Measurements from ENCODE around the gene OSBPL10. TPM values are rescaled to one million over a fixed set of nuclear protein-coding genes. Genes with fewer than 3 reads are reported as not detected.

Gene OSBPL10
- total and polyA plus RNA-seq, 2 of the 4 experiments (the other 2 are of a cell fraction) = 9.5 to 10.1 TPM

GRCh38 chr3:31692751-31693150, 288.3 kb downstream of the OSBPL10 start:
- no peak overlapping the region for H2AK9ac ChIP-seq (replicated peaks; ENCODE audit: low read depth, low read length, poor library complexity)
- no peak overlapping the region for H3K4ac ChIP-seq (ENCODE audit: low read depth, low read length)
- DNase-seq = no peak
- no peak overlapping the region for H3K18ac ChIP-seq (ENCODE audit: low read depth, low read length)
- no peak overlapping the region for H2BK20ac ChIP-seq (ENCODE audit: low read depth, low read length)
- H2BK15ac ChIP-seq (ENCODE audit: low read depth, low read length) = no peak overlapping the region
- no peak overlapping the region for H4K8ac ChIP-seq (ENCODE audit: low read depth in 2 of 2, low read length in 2 of 2)
- no peaks in the 10 kb centered on the region for H3K9me3 ChIP-seq (ENCODE audit: control insufficient read depth, insufficient read depth, low read length)
- no peaks in the 10 kb centered on the region for H3K79me1 ChIP-seq (ENCODE audit: low read depth in 1 of 2, low read length in 2 of 2)
- H3K9ac ChIP-seq (ENCODE audit: low read depth, low read length) = no peak overlapping the region
- POLR2A ChIA-PET (ENCODE audit: unreplicated experiment) = no interaction called here
- H3K4me3 ChIP-seq (ENCODE audit: insufficient read depth, low read depth, low read length) = no peak overlapping the region
- no CpG with 5 or more reads among the region's 5 CpGs for WGBS, 2 experiments (ENCODE audit: extremely low coverage in 2 of 2, insufficient read length in 1 of 2)
- no peak overlapping the region for H2BK5ac ChIP-seq (ENCODE audit: low read depth, low read length, poor library complexity, severe bottlenecking)
- H3K9me1 ChIP-seq (ENCODE audit: insufficient read depth, low read length) = no peaks in the 10 kb centered on the region
- H3K23ac ChIP-seq (ENCODE audit: low read depth, low read length) = no peak overlapping the region
- dilution Hi-C loops (cut with HindIII; ENCODE audit: low sequenced_read_pairs, unreplicated experiment) = no loop called here
- CTCF ChIA-PET = no interaction called here
- H4K5ac ChIP-seq (ENCODE audit: low read depth, low read length) = no peak overlapping the region
- H3K4me2 ChIP-seq (ENCODE audit: low read depth, low read length) = no peak overlapping the region
- in situ Hi-C loops (cut with MboI; ENCODE audit: low sequenced_read_pairs) = no loop called here
- H3K56ac ChIP-seq (ENCODE audit: extremely low read depth, insufficient read depth, low read length) = no peak overlapping the region
- no peak overlapping the region for H4K91ac ChIP-seq (ENCODE audit: insufficient read depth, low read depth, low read length)
- H2BK120ac ChIP-seq (ENCODE audit: low read depth, low read length) = no peak overlapping the region
- no peak overlapping the region for H2AFZ ChIP-seq (replicated peaks; ENCODE audit: low read length, poor library complexity)
- no peaks in the 10 kb centered on the region; the same call in 1 of the 2 replicates for H4K20me1 ChIP-seq (ENCODE audit: insufficient read depth, low read length)
- intact Hi-C loops (cut with micrococcal nuclease) = no loop called here
- peaks cover 2% of the 10 kb centered on the region for H3K4me1 ChIP-seq (ENCODE audit: control insufficient read depth, insufficient read depth, low read length)
- no TSS peak for BruUV-seq (replicated peaks)
- H2AK5ac ChIP-seq (ENCODE audit: low read depth, low read length) = no peak overlapping the region
- H3K36me3 ChIP-seq (ENCODE audit: control insufficient read depth, insufficient read depth, low read length) = 0 out of 2 replicates have a peak, but pooled peaks cover 1% of the 10 kb centered on the region
- H3K27ac ChIP-seq (ENCODE audit: insufficient read depth, low read length) = no peak overlapping the region
- TF ChIP-seq SMC3 (IDR thresholded peaks at IDR 0.05; ENCODE audit: low read depth, low read length) (no peak), RAD21 (IDR thresholded peaks at IDR 0.05; ENCODE audit: low read length) (no peak), CTCF (conservative IDR thresholded peaks at IDR 0.05; ENCODE audit: low read depth, low read length) (no peak), MAZ (IDR thresholded peaks at IDR 0.05; ENCODE audit: borderline replicate concordance, low read depth, low read length) (no peak), RFX5 (IDR thresholded peaks at IDR 0.05; ENCODE audit: low read depth, low read length) (no peak), USF2 (IDR thresholded peaks at IDR 0.05; ENCODE audit: low read depth, low read length) (no peak), MXI1 (IDR thresholded peaks at IDR 0.05; ENCODE audit: borderline replicate concordance, low read depth, low read length) (no peak), CEBPB (IDR thresholded peaks at IDR 0.05; ENCODE audit: low read depth, low read length) (no peak), FOS (IDR thresholded peaks at IDR 0.05; ENCODE audit: low read depth, low read length) (no peak)
- H3K14ac ChIP-seq (replicated peaks; ENCODE audit: low read depth, low read length) = no peak overlapping the region
- no peak for ATAC-seq (ENCODE audit: low read depth)
- H3K27me3 ChIP-seq (ENCODE audit: control insufficient read depth, insufficient read depth, low read length) = no peaks in the 10 kb centered on the region
